Ecto neural progenitor cell (in vitro differentiated cells): ENCODE results near the gene FAM184B.
A peak's percentile ranks its signal among the peaks of the same experiment; 100 is the strongest.

Experiments used
- DNase-seq: peaks from one replicate; pipeline ENCODE4 v3.0.0-alpha.2; 2018; ENCODE audit warnings: low spot score

FAM184B gene

DNA sequence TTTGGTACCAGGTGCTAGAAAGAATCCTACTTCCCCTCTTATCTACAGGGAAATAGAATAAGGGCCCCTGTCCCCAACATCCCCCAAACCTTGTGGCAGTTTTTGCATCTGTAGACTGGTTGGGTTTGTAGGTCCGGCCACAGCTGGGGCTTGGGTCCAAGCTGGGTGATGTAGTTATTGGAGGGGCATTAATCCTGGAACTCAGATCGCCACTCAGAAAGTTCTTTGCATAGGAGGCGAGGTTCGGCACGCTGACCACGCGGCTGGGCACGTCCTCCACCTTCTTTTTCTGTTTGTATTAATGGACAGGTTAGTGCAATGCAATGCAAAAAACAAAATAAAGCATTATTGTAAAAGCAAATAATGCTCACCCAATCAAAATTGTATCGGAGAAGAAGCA, 147.8 kb downstream of the FAM184B start:
- DNase-seq, result no peak

DNA sequence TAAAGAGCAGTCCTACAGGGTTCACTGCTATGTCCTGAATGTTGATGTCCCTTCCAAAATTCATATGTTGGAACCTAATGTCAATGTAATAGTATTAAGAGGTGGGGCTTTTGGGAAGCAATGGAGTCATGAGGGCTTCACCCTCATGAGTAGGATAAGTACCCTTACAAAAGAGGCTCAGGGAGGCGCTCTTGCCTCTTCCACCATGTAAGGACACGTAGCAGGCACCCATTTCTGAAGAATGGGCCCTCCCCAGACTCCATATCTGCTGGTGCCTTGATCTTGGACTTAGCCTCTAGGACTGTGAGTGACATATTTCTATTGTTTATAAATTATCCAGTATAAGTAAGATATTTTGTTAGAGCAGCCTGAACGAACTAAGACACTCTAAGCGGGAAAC, 151.2 kb downstream of the FAM184B start:
- no peak for DNase-seq

DNA sequence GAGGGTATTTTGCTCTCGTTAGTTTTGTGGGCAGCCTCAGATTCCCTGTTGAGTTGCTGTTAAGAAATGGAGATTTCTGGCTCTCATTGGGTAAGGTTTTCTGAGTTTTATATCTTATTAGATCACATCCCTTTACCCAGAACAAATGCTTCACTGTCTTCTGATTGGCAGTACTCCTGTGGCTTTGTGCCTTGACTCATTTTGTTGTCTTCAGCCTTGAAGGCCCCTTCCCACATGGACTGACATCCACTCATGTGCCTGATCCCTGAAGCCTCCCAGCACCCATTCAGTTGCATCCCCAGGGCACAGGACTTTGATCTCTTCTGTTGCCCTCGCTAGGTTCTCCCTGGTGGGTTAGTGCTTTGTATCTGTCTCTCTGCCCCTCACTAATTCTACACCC, 156.6 kb downstream of the FAM184B start:
- no peak for DNase-seq

DNA sequence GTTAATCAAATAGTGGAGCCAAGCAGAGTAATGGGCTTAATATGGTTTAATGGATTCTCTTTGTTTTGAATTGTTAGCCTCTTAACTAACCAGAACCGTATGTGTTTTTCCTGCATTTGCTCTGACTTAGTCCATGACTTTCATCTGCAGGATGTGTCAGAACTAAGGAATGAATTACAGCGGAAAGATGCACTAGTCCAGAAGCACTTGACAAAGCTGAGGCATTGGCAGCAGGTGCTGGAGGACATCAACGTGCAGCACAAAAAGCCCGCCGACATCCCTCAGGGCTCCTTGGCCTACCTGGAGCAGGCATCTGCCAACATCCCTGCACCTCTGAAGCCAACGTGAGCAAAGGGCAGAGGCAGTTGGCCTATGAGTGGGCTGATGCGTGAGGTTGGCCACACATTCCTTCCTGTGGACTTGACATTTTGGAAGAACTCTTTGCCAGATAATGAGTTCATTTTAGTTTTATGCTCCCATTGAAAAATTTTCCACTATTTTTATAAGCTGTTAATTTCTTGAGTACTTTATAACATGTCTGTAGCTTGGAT, 157.9 kb downstream of the FAM184B start:
- DNase-seq, result no peak

DNA sequence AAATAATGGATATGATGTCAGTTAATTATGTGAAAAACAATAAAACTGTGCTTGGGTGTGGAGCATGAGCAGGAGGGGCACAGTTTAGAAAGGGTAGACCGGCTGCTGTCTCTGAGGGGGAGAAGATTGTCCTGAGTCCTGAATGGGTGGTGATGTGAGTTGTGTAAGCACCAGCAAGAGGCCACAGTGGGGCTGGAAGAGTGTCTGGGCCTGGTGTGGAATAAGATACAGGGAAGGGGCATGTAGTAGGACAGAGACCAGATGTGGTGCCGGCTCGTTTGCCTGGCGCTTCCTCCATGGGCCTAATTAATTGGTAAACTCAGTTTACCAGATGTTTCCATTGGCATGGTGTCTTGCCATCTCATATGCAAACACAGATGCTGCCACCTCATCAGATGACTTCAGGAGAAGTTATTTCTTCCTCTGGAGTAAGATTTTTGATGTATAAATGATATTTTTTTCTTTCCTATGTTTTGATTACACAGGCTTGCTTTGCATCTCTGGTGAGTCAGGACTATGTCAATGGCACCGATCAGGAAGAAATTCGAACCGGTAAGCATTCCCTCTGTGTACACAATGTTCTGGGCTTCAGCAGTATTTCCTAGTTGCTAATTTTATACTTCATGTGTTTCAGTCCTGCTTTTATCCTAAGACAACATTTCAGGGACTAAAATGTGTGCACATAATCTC, 161.9 kb downstream of the FAM184B start:
- DNase-seq, result no peak

DNA sequence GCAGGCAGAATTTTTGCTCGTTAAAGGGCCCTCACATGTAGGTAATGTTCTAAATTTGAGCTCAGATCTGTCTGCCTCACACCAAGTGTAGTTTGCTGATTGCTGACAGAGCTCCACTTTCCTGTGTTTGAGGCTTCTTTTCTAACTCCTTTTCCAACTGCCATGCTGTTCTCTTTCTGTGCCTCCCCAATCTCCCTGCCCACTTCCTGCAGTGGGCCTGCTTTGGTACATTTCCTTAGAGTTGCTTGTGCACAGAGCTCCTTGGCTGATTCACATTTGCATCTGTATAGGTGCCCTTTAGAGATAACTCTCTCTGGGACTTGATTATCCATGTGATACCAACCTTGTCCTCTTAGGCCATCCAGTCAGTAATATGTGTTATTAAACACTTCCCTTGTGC, 162.5 kb downstream of the FAM184B start:
- no peak for DNase-seq

DNA sequence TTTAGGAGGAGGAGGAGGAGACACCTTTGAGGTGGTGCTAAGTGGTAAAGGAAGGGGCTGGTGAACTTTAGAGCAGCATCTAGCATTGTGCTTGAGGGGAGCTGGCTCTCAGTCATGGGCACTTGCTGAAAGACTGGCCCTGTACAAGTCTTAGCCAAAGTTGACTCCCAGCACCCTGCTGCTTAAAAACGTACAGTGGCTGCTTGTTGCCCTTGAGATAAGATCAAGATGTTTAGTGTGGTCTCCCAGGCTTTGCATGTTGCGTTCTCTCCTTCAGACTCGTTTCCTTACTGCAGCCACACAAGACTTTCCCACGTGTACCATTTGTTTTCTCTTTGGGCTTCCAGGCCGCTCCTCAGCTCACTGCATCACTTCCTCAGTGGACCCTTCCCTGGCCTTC, 165.1 kb downstream of the FAM184B start:
- DNase-seq, result no peak

DNA sequence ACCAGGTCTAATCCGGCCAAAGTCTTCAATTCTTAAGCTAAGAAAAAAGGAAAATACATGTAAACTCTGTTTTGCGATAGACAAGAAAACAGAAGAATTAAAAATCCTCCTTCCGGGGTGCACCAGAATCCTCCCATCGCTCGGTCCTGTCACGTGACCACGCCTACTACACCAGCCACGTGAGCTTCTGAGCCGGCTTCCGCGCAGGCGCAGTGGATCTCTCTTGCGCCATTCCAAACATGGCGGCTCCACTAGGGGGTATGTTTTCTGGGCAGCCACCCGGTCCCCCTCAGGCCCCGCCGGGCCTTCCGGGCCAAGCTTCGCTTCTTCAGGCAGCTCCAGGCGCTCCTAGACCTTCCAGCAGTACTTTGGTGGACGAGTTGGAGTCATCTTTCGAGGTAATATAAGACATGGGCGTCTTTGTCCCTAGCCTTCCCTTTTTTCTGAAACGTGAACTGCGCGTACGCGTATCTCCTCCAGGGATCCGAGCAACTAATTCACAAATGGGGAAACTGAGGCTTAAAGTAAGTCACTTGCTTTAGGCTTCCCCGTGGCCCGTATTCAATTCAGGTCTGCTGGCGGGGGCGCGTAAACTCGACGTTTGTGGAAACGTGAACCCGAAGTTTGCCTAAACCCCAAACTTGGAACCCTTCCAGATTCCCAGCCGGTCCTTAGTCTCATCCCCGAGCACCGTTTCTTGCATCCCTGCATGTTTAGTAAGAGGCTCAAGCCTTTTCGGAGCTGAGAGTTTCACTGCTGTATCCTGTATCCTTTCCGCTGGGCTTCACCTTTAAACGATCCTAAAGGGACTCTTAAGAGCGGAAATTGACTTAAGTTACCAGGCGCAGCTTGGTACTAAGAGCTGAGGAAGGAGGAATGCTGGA, 166.8 kb downstream of the FAM184B start, which contains the start of gene MED28:
Gene MED28 (plus strand): TSS at position 226 of the 884 bp plus-strand sequence. CDS start 14 bp downstream, at position 240.
- peak; percentile 96 for DNase-seq

DNA sequence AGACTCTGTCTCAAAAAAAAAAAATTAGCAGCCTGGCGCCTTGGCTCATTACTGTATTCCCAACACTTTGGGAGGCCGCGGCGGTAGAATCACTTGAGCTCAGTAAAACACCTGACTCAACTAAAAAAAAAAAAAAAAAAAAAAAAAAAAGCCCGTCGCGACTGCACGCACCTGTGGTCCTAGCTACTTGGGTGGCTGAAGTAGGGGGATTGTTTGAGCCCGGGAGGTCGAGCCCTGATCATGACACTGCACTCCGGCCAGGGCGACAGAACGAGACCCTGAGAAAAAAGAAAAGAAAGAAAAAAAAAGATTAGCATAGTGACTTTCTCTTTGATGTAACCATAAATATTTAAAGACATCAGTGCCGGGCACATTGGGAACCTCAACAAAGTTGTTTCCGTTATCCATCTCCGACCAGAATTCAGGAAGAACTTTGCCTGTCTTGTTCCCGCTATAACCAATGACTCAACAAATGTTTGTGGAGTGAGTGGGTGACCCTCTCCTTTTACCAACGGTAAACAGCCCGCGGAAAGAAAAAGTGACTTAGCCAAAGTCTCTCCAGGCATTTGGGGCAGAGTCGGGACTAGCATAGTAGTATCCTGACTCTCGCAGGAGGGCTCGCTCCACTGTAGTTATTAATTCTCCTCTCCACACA, 167.5 kb downstream of the FAM184B start:
- no peak for DNase-seq

DNA sequence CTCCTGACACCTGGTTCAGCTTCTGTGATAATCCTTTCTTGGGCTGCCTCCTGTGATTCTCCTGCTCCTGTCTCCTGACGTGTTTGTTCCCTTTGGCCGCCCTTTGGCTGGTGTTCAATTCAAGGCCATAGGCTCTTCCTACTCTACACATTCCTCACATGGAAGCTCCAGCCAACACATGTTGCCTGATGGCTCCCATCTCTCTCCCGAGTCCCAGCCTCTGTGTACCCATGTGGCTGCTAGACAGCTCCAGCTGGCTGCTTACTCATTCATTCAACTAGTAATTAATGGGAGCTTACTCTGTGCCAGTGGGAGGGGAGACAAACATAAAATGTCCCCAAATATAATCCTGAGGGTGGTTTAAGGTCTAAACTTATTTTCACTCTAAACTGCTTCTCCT, 176.2 kb downstream of the FAM184B start:
- no peak for DNase-seq

DNA sequence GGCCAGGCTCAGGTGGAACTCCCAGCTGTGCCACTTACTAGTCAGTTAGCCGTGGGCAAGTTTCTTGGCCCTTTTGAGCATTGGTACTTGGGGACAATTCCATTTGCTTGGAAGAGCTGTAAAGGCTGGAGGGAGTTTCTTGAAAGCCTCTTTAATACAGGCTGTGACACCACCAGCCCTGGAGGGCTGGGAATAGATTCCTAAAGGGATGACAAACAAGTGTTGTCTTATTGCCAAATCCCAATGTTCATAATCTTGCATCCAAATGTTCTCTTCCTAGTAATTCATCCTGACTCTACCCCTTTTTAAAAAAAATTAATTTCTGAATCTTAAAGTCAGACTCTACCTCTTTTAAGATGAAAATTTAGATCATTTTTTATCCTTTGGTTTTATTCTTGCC, 181.6 kb downstream of the FAM184B start:
- no peak for DNase-seq

DNA sequence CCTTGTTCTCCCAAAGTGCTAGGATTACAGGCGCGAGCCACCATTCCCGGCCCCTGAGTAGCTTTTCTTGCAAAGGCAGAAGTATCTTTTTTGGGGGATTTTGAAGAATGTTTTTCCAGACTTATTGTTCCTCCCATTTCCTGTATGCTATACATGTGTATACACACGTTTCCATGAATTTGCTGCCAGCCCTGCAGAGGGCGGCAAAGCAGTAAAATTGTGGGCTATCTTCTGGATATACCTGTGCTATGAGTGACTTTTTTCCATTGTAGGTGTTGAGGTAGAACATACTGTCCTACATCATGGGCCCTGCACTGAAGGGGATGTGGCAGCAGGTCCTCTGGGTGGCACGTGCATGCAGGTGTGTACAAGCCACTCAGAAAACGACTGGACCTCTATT, 183.9 kb downstream of the FAM184B start:
- no peak for DNase-seq

DNA sequence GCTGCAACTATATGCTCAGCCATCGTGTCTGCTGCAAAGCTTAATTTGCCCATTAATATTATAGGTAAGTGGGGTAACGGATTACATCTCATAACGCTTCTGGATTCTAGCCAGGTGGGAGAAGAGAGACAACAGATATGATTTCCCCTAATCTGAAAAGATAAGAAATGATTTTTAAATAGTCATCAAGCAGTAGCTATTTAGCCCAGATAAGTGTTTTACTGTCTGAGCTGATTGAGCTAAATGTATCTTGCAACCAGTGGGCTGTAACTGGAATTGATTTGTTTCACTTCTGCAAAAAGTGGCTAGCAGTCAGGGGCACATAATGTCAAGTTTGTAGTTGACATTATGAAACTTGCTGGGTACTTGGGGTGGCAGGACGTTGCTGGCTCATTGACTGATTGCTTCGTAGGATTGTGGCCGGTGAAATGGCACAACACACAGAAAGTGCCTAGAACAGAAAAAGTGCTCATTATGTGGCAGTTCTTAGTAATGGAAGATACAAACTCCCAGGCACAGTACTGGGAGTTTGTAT, 185.9 kb downstream of the FAM184B start:
- no peak for DNase-seq

DNA sequence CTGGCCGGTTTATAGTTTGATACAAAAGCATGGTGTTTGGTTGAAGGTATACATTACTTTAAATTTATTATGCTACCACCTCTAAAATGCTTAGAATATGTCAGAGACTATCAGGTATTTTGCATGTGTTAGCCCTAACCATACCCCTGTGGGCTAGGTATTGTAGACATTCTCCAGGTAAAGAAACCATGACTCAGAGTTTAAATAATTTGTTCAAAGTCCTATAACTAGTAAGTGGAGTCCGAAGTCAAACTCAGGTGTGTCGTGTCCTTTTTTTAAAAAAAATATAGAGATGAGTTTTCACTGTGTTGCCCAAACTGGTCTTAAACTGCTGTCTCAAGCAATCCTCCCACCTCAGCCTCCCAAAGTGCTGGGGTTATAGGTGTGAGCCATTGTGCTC, 192.1 kb downstream of the FAM184B start:
- no peak for DNase-seq

DNA sequence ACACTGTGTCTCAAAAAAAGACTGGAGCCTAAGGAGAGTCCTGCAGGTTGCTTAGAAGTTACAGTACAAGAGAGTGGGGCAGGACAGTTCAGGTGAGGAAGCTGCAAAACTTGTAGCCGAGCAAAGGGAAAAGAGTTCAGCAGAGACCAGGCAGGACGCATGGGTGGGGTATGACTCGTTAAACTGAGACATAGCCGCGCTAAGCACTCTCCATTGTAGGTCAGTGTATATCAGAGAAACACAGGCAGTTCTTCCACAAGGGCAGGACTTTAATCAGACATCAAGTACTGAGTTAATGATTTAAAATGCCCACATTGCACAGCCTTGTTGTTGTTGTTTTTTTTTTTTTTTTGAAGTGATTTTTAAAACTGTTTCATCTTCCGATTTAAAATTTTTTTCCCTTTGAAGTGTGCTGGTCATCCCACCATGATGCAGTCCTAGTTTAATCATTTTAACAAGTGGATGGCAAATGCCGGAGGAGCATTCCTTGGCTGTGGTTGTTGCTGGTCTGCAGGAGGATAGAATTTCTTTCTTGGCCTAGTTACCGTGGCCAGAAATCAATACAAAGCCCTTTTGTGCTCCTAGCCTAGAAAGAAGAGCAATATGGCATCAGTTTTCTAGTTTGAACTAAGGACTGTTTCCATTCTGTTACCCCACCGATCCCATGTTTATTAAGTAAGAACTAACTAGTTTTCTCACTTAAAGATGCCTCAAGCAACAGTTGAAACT, 194.2 kb downstream of the FAM184B start:
- no peak for DNase-seq

DNA sequence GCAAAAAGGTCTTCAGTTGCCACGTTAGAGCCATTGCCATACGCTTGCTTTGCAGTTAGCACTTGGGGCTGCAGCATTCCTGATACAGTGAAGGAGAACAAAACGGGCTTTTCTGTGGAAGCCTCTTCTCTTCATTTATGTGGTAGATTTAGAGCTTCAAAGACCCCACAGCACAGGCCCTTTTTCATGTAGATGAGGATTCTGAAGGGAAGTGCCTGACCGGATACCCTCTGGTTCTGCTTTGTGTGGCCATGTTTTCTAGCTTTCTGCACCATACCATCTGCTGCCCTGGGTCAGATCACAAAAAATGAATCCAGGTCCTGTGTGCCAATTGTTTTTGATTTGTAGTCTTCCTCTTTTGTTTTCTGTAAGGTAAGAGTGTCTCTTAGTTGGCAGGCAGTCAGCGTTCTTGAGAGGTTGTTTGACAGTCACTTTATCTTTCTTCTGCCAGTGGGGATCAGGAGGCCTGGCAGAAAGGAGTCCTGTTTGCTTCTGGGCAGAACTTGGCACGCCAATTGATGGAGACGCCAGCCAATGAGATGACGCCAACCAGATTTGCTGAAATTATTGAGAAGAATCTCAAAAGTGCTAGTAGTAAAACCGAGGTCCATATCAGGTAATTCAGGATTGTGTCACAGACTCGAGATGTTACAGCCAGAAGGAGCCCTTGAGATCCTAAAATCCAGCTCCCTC, 196.8 kb downstream of the FAM184B start:
- no peak for DNase-seq

DNA sequence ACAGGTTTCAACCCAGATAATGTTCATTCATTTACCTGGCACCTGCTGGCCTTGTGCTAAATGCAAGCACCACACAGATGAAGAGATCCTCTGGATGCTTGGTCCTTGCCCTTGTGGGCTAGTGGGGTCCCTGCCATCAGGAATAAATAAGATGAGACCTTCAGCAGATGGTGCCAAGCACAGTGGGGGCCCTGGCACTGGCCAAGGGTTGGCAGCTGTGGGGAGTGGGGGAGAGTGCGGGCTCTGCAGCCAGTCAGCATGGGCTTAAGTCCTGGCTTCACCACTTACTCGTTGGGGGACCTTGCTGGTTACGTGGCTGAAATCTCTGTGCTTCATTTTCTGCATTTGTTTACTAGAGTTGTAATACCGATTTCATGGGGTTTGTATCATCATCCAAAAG, 197.5 kb downstream of the FAM184B start:
- no peak for DNase-seq

DNA sequence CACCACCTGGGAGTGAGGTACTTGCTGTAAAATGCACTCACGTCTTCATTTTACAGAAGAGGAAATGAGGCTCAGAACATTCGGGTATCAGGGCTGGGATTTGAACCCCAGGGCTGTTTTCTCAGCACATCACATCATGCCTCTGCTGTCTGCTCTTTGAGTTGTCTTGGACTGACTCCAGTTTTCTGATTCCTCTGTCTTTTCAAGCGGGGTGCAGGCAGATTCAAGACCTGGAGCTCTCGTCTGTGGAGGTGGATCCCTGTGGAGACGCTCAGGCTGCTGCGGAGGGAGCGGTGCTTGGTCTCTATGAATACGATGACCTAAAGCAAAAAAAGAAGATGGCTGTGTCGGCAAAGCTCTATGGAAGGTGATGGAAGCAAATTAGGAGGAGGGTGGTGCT, 198.1 kb downstream of the FAM184B start:
- no peak for DNase-seq

DNA sequence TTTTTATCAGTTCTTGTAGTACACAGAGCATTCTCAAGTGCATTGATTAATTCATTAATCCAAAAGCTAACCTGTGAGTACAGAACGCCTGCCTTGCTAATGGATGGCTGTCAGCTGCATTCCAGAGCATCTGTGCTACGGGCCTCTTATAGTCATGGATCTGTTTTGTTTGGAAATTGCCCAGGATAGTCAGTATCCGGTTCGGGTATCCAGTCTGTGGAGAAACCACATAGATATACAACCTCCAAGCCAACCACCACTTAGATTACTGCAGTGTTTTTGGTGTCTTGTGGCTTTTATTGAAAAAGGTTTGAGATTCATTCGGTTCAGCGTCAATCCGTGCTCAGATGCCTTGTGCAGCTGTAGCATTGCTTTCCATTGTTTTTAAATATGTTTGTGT, 200.5 kb downstream of the FAM184B start:
- no peak for DNase-seq
